Measurements from ENCODE around the gene LIMS2.

Gene LIMS2

DNA sequence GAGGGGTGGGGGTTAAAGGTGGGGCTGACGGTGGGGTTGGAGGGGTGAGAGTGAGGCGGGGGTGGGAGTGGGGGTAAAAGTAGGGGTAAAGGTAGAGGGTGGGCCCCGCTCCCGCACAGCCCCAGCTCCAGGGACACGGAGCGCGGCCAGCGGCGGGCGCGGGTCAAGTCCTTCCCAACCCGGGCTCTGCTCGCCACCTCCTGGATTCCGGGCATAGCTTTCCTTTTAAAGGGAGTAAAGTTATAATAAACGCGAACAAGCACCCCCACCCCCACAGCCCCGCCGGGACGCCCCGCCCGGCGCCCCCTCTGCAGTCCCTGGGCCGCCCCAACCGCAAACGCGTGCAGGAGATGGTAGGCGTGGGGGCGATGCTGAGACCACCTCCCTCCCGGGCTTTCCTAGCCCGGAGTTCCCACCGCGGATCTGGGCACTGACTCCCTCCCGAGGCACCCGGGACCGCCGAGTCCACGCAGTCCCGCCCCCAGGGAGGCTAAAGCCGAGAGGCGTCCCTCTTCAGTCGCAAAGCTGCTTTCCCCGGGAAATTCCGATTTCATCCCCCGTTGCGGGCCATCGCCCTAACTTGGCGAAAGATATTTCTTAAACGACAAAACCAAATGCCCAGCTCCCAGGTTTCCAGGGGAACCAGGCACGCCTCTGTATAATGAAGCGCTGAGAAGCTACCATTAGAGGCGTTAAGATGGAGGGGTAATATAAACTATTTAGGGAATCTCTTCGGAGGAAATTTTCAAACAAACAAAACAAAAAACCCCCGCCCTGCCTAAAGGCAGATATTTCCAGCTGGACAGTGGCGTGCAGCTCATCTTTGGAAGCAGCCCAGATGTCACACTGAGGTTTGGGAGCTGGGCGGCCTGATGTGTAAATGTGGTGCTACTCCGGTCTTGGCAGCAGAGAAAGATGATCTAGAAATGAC is at the start of gene LIMS2:
Gene LIMS2, minus strand, starts transcription at position 200 of the 931 bp plus-strand sequence. CDS start 506 bp downstream, outside the sequence.
- no peak for DNase-seq

DNA sequence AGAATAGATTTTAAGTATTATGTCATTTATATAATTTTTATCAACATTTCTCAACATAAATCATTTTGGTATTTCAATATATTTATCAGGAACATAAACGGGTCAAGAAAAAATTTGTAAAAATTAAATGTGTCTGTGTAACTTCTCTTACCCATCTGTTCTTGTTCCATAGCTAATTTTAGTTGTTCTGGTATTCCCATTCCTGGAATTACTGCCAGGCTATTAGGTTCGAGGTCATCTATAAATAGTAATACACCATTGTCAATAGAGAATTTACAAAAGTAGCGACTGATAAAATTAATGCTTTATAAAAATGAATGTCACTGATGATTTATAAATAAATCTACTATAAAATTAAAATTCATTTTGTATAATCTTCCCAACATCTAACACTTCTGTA is 47.5 kb upstream of the LIMS2 start:
- DNase-seq, result no peak

DNA sequence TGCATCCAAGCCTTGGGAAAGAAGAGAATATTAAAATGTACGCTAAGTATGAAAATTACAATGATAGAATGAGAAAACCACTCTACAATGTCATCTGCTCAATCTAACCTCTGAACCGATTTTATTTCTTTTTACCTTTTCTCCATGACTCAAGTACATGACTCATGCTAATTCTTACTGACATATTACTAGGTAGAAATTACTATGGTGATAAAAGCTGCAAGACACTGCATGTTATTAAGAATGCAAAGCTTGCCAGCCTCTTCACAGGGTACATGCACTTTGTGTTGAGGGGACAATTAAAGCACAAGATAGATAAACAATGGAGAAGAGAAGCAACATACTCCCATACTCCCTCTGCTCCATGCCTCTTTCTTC is 46.6 kb upstream of the LIMS2 start:
- no peak for DNase-seq

GRCh38 chr2:127721311-127721977 is 46.1 kb upstream of the LIMS2 start:
- DNase-seq, result no peak

- no peak for DNase-seq
Observed at GRCh38 chr2:127719301-127720218, 44.2 kb upstream of the LIMS2 start.

GRCh38 chr2:127718271-127718670 is 42.9 kb upstream of the LIMS2 start:
- no peak for DNase-seq

- DNase-seq, result no peak
Observed at GRCh38 chr2:127715778-127716449, 40.6 kb upstream of the LIMS2 start.

DNA sequence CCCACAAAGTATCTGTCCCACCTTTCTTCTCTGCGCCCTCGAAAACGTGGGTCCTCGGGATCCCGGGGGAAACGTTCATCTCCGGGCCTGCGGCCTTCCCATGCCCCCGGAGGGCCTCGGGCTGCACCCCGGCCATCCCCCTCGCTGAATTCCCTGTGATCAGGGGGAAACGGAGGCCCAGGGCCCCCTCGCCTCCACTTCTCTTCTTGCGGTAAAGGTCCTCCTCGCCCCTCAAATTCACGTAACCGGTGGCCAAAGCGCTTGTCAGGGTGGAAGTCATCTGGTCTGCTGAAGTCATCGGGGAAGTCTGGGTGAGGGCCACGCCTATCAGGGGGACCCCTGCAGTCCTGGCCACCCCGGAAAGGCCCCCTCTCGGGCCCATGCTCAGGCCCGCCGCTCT is 38.2 kb upstream of the LIMS2 start:
- no peak for DNase-seq

- no peak for DNase-seq
Observed at GRCh38 chr2:127712999-127713398, 37.7 kb upstream of the LIMS2 start.

DNA sequence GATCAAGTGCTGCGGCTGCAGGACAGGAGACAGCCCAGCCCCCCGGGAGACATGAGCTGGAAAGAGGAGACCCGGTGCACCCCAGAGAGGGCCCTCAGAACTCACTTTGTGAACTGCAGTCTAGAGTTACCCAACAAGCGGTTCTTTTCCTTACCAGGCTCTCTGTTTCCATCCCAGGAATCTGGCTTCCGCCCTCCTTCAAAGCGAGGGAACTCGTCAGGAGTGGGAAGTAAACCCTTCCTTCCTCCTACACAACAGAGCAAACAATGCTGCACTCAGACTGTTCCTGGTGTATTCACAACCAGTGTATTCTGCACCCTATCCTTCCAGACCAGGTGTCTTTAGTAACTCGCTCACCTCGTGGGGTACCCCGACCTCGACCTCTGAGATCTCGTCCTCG is 34.0 kb upstream of the LIMS2 start:
- no peak for DNase-seq

GRCh38 chr2:127707890-127708648 is 32.7 kb upstream of the LIMS2 start:
- no peak for DNase-seq

- DNase-seq, result no peak
Observed at GRCh38 chr2:127706215-127706990, 31.1 kb upstream of the LIMS2 start.

DNA sequence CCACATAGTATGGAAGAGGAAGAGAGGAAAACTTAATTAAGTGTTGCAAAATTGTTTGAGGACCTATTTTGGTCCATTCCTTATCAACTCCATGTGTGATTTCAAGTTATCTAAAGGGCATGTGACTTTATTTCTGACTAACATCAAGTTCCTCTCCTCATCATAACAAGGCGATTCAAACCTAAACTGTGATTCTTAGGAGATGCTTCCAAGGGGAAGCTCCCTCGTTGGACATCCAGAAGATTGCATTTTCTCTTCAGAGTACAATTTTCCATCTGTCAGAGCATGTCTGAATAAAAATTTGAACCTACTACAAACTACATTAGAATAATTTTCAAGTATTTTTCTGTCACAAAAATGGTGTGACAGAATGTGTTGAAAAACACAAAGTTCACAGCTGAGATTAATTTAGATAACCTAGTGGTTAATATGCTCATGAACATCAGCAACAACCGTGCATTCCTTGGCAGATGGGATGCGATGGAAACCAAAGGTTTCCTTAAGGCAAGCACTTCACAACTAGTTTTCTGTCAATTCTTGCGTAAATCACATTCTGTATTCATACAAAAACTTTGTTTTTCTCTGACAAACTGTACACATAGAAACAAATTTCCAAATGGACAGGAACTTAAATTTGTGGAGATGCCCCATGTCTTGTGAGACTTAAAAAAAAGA is 30.2 kb upstream of the LIMS2 start:
- DNase-seq, result no peak

- DNase-seq, result no peak
Observed at GRCh38 chr2:127704641-127705390, 29.5 kb upstream of the LIMS2 start.

GRCh38 chr2:127703282-127703681 is 28.0 kb upstream of the LIMS2 start:
- DNase-seq, result no peak

GRCh38 chr2:127702395-127703009 is 27.2 kb upstream of the LIMS2 start:
- no peak for DNase-seq

DNA sequence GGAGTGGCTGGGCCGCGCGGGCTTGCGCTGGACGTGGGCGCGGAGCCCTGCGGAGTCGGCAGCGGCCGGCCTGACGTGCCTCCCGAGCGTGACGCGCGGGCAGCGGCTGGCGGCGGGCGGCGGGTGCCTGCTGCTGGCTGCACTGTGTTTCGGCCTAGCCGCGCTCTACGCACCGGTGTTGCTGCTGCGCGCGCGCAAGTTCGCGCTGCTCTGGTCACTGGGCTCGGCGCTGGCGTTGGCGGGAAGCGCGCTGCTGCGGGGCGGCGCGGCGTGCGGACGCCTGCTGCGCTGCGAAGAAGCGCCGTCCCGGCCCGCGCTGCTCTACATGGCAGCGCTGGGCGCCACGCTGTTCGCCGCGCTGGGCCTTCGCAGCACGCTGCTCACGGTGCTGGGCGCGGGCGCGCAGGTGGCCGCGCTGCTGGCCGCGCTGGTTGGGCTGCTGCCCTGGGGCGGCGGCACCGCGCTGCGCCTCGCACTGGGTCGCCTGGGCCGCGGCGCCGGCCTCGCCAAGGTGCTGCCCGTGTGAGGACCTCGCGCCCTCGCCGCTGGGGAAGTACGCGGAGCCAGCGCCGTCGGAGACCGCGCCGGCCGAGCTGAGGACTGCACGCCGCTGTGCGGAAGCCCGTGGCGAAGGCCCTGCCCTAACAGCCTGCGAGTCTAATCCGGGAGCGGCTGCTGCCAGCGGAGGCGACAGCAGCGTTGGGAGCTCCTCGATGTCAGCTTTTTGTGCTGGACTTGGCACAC is 26.5 kb upstream of the LIMS2 start:
- peak; percentile 56 to 75 (median 60) for DNase-seq

DNA sequence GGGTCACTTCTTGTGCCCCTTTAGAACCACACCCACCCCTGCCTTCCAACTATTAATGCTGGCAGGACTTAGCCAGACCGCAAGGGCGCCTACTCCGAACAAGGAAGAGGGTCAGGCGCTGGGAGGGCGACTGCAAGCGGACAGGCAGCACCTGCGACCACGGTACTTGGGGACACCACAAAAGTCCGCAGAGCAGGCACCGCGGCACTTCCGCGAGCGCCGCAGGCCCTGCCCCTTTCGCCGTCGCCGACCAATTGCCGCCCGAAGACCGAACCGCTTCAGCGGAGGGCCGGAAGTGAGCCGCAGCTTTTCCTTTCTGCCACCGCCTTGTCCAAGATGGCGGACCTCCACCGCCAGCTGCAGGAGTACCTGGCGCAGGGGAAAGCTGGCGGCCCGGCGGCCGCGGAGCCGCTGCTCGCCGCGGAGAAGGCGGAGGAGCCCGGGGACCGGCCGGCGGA is 25.9 kb upstream of the LIMS2 start, which contains the start of gene SFT2D3:
Gene SFT2D3, plus strand, starts transcription at position 305 of the 458 bp plus-strand sequence. Its CDS starts 32 bp downstream, at position 337.
- DNase-seq, result peak; percentile 73 to 85 (median 81)
